Mucosa of gallbladder (tissue), 1 donor: ENCODE measurements around the gene METTL26. TPM values are rescaled to one million over a fixed set of nuclear protein-coding genes. Genes with fewer than 3 reads are reported as not detected.

ENCODE experiments used
- DNase-seq: peaks from one replicate; pipeline ENCODE4 v3.0.0-alpha.2; 2020; ENCODE audit warnings: low spot score
- total RNA-seq: library from RNA; stranded (reverse); gene quantifications from one replicate; pipeline ENCODE4 v1.2.1, GENCODE V29; 2021
- donor health status: DM: no; HTN: no; CAD: no.

Gene METTL26
- total RNA-seq, 1 donor from 2014 or later: 69.3 TPM

DNA sequence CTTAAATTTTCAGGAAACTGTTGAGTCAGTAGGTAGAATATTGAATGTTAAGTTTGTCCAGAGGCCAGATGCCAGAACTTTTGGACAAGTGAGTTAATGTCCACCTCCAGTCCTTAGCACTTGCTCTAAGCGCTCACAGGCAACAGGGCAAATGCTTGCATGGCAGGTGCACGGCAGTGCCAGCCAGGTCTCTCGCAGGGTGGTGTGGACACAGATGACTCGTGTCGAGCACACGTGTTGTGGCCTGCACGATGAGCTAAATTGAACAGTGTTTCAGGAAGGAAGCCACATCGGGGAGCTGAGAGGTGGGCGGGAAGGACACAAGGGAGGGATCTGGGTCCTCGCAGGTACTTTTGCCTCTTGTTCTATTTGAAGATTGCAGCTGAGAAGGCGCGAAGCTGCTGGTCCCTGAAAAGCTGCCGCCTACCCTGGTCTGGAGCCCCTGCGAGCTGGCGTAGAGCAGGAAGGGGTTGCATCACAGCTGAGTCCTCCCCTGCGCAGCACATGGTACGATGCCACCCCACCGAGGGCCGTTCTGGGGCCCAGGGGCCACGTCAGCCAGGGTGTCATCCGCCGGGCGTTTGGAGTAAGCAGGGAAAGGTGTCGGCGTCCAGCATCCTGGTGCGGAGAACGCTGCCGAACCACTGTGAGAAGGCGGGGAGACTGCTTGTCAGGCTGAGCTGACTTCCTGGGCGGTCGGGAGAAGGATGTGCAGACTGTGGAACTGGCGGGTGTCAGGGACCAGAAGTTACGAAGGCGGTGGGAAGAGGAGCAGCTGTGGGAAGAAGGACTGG, 40.0 kb downstream of the METTL26 start:
- DNase-seq: peak; percentile 41

DNA sequence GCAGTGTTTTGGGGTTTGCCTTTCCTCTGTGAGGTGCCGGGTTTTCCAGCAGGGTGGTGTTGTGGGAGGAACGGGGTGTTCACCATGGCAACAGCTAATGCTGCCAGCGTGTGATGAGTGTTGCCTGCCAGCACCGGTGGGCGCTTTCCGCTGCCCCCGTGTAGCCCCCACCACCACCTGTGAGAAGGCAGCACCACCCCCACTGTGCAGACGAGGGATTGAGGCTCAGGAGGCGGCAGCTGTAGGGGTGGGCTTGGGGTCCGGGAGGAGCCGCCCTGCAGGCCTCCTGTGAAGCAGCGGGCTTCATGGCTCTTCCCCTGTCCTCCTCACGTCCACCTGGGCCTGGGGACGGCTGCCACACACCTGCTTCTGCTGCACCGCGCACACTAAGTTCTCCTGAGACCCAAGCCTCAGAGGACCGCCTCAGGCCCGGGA, 41.0 kb downstream of the METTL26 start:
- no peak for DNase-seq

DNA sequence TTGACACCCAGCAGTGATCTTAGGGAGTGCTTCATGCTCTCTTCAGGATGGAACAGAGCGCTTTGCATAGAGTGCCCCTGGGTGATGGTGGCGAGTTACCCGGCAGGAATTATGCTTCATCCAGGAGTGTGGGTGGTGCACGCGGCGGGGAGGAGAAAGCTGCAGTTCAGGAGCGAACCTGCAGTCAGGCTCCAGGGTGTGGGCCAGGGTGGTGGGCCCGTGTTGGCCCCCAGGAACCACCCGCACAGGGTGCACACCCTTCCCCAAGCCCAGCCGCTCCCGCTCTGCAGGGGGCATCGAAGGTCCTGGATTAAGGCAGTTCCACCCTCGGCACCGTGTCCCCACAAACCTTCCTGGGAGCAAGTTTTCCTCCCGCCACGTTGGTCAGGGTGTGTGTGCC, 42.3 kb downstream of the METTL26 start:
- no peak for DNase-seq

DNA sequence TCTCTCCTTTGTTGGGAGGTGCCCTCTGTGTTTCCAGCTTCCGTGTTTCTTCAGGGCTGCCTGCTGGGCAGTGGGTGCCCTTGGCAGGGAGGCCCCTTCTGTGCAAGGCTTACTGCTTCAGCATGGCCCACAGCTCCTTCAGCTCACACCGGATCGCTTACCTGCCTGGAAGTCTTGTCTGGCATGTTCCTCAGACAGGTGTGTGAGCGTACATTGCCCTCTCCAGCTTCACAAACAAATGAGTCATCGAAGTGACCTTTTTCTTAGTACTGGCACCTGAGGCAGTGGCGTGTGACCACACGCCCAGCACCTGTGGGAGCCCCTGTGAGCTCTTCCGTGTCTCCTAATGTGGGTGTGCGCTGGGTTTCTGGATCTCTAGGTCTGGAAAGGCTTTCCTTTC, 42.7 kb downstream of the METTL26 start:
- DNase-seq: peak; percentile 81

DNA sequence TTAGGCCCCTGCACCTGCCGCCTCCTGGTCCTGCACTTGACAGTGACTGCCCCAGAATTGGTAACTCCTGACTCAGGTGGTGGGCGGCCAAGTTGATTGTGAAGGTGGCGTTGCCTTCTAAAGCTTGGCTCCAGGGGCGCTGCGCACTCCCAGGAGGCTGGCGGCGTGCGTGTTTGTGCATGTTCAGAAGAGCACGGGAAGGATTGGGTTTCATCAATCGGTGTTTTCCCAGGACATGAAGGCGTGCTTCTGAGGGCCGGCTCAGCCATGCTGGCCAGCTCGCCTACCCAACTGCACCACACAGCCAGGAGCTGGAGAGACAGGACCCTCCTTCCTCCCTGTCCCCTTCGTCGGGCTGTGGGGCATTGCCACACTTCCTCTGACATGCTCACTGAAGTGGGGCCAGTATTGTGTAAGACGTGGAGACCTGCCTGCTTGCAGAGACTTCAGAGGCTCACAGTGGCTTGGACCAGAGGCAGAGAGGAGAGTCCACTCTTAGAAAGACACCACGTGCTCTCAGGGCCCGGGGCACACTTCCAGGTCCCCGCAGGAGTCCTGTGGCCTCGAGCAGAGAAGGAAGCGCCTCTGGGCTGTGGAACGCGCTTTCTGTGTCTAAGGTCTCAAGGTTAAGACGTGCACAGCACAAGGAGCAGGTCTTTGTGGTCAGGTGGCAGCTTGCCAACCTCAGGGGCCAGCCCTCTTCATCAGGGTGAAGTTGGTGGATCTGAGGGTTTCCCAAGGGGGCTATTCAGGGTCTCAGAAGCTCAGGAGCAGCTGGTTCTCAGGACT, 43.4 kb downstream of the METTL26 start:
- peak; percentile 58 for DNase-seq

DNA sequence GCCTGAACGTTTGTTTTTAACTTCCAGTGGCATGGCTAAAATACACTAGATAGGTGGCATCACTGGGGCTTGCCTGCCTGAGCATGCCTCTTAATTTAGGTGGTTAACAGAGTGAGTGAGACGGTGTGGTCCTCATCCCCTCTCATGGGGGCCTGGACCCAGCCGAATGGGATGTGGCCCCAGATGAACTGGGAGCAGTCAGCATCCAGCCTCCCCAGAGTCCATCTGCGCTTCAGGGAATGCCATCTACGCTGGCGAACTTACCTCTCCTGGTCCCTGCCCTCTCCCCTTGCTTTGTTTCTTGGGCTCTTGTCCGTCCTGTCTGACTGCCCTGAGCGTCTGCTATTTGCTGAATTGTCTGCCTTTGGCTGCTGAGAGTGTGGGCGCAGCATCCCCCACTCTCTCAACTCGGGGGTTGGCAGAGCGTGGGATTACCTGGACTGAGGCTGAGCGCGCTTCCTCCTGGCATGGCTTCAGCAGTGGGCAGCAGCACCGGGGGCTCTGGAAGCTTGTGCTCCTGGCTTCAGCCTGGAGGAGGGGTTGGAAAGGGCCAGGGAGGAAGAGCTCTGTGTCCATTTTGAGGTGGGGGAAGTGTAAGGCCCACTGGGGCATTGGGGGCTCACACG, 44.1 kb downstream of the METTL26 start:
- no peak for DNase-seq

DNA sequence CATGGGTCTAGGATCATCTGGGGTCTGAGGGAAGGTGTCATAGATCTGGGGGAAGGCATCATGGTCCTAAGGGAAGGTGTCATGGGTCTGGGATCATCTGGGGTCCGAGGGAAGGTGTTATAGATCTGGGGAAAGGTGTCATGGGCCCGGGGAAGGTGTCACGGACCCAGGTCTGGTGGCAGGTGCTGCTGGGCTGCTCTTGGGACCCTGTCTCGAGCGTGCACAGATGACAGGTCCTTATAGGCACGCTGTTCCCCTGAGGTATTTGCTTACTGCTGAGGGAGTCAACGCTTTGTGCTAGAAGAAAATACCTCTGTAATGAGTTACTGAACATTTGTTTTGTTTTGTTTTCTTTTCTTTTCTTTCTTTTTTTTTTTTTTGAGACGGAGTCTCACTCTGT, 44.9 kb downstream of the METTL26 start:
- DNase-seq: no peak

DNA sequence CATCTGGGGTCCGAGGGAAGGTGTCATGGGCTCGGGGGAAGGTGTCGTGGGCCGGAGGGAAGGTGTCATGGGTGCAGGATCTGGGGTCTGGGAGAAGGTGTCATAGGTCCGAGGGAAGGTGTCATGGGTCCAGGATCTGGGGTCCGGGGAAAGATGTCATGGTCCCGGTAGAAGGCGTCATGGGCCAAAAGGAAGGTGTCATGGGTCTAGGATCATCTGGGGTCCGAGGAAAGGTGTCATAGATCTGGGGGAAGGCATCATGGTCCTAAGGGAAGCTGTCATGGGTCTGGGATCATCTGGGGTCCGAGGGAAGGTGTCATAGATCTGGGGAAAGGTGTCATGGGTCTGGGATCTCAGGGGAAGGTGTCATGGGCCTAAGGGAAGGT, 45.3 kb downstream of the METTL26 start:
- no peak for DNase-seq

DNA sequence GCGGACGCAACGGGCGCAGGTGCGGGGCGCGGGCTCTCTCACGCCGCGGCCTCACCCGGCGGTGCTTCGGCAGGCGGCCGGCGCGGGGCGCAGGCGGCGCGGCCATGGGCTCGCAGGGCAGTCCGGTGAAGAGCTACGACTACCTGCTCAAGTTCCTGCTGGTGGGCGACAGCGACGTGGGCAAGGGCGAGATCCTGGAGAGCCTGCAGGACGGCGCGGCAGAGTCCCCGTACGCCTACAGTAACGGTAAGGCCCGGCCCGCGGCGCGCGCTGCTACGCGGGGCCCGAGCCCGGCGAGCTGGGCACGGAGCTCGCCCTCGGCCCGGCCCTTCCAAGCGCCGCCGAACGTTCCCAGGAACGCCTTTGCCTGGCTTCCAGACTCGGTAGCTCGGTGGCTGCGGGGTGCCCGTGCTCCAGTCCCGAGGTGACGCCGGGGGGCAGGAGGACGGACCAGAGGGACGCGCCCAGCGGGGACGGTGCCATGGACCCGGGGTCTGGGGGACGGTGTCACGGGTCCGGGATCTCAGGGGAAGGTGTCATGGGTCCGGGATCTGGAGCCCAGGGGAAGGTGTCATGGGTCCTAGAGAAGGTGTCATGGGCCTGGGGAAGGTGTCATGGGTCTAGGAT, 45.8 kb downstream of the METTL26 start:
- DNase-seq: no peak

DNA sequence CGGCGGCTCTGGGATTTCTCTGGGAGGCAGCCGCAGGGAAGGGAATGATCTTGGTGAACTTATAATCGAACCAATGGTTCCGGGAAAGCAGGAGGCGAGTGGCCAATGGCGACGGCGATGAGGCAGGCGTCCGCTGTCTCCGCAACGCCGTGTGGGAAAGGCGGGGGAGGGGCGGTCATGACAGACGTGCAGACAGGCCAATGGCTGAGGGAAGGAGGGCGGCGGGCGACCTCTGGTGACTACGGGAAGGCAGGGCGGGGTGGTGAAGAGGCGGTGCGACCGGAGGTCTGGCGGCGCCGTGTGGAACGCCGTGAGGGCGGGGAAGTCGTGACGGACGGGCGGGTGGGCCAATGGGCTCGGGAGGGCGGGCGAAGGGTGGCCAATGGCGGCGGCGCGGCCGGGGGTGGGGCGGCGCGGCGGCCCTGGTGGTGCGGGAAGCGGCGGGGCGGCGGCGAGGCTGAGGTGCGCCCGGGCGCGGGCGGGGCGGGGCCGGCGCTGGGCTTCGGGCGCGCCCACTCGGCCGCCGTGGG, 46.4 kb downstream of the METTL26 start, which contains the start of gene RAB40C:
Gene RAB40C, plus strand, starts transcription at position 409 of the 530 bp plus-strand sequence. CDS start 226 bp downstream, outside the sequence.
- DNase-seq: peak; percentile 99

DNA sequence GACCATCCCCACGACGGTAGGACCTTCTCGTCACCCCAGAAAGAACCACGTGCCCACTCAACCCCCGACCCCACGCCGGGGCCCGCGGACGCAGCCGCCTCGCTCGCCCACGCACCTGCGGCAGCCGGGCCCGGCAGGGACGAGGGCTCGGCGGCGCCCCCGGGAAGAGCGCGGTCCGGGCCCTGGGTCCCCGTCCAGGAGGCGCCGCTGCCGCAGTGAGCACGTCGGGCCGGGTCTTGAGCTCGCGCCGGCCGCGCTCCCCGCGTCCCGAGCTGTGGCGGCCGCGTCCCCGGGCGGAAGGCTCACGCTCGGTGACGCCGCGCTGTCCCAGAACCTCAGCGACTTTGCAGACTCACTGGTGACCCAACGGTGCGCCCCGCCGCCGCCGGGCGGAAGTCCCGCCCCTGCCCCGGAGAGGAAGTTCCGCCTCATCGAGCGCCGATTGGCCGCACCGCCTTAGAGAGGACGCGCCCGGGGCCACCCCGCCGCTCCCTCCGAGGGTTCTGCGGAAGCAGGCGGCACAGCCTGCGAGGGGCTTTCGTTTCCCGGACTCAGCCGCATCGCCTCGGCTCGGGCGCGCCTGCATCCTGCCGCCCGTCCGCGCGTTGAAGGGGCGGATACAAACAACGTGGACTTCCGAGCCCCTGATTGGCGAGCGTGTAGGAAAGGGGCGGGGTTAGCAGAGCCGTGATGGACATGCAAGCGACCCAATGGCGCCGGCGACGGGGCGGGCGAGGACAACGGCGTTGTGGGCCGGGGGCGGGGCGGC, 47.0 kb downstream of the METTL26 start:
- DNase-seq: peak; percentile 98

DNA sequence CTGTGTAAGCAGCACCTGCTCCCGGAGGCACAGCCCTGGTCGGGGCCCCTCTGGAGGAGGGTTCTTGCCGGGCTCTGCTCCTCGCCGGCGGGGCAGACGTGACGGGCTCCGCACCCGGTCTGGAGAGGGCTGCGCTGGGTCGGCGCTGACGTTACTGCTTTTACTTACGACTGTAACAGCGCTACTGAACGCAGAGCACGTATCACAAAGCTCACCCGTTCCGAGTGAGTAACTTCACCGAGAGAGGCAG, 47.5 kb downstream of the METTL26 start:
- no peak for DNase-seq

DNA sequence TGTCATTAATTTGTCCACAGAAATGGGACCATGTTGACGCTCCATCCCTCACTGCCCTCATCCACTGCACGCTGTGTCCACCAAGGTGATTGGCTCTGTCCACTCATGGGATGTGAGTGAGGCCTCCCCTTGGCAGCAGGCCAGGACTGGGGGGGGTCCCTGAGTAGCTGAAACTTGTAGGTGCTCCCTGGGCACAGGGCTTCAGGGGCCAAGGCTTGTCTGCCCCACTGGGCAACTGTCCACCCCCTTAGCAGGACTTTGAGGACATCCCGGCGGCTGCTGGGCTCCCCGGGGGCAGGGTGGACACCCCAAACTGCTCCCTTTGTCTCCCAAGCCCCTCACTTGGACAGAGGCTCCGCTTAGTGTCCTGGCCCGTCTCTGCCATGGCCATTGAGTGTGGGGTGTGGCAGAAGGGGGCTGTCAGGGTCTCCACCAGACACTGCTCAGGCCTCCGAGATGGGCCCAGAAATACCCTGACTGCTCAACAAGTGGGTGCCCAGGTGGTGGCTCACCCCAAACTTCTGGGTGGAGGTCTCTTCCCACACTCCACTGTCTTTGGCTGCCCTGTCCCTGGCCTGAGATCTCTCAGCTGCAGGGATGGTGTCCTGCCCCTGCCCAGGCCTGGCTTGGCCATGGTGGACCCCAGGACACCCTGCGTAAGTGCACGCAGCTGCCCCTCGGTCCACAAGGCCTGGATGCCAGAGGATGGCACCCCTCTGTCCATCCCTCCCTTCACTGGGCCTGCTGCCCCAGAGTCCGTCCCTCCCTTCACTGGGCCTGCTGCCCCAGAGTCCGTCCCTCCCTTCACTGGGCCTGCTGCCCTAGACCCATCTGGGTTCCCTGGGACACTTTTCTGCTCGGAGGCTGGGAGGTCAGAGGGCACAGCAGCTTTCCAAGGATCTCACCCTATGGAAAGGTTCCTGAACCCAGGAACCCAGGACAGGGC, 49.2 kb downstream of the METTL26 start:
- no peak for DNase-seq

DNA sequence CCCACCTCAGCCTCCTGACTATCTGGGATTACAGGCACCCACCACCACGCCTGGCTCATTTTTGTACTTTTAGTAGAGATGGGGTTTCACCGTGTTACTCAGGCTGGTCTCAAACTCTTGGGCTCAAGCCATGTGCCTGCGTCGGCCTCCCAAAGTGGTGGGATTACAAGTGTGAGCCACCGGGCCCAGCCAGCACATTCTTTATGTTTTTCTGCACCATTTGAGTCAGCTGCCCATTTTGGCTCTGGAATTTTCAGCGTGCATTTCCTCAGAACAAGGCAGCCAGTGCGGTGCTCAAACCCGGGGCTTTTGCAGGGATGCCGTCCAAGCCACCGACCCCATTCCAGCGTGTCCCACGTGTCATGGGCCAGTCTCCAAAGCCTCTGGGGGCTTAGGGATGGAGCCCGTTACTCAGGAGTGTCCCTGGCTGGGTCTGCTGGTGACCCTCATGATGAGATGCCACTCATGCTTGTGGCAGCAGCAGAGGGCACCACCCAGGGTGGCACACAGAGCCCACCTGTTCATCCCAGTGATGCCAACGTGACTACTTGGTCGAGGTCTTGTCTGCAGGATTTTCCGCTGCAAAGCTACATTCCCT, 50.0 kb downstream of the METTL26 start:
- DNase-seq: no peak

DNA sequence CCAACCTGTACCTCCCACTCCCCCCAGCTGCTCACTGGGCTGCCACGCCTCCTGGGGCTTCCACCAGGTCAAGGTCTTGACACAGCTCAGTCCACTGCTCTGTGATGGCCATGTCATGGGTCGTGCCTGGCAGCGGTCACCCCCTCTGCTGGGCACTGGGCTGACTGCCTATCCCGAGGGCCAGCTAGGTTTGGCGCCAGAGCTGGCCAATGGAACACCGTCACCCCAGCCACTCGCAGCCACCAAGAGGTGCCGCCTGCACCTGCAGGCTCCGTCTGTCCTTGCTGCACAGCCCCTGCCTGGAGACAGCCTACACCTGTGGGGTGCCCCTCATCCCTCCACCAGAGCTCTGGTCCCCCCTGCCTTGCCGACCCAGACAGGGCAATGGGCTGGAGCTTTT, 50.8 kb downstream of the METTL26 start:
- no peak for DNase-seq
